SH-SY5Y (cell line): ENCODE measurements around the gene WDR37.

ENCODE experiments used
- GATA2 ChIP-seq: IDR thresholded peaks from 2 replicates; pipeline ENCODE4 v1.6.1; 2011; ENCODE audit warnings: mild to moderate bottlenecking, low read depth, low read length
- GATA3 ChIP-seq: IDR thresholded peaks from 2 replicates; pipeline ENCODE4 v1.6.1; 2011; ENCODE audit warnings: low read depth, mild to moderate bottlenecking, low read length, moderate library complexity

DNA sequence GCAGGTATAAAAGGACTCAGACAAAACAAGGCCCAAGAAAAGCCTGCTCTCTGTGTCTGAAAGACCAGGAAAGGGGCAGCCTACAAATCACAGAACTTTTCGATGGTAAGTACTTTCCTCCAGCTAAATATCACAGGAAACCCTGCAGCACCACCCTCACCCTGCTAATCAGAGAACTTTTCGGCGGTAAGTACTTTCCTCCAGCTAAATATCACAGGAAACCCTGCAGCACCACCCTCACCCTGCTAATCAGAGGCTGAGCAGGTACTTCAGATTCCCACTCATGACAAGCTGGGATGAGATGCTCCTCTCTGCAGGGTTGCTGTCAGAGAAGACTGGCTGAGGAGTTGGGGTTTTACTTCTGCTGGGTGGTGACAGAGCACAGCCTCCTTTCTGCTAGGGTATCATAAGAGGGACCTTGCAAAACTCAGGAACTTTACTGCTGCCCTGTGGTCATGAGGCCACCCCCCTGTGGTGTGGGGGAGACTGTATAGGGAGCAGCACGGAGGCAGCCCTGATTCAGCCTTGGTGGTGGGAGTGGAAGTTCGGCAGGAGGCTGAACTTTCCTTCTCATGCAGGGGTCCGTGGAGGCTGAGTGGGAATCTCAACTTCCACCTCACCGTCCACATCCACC, 7.2 kb downstream of the WDR37 start:
- TF ChIP-seq GATA2 = no peak
- TF ChIP-seq GATA3 = no peak
